Dedifferentiated amniotic fluid mesenchymal stem cell (primary cell): ENCODE data around the gene SLC15A1.

Source experiments
- DNase-seq: peaks from one replicate; pipeline ENCODE4 v3.0.0-alpha.2; 2016; ENCODE audit errors: extremely low spot score

The SLC15A1 gene

DNA sequence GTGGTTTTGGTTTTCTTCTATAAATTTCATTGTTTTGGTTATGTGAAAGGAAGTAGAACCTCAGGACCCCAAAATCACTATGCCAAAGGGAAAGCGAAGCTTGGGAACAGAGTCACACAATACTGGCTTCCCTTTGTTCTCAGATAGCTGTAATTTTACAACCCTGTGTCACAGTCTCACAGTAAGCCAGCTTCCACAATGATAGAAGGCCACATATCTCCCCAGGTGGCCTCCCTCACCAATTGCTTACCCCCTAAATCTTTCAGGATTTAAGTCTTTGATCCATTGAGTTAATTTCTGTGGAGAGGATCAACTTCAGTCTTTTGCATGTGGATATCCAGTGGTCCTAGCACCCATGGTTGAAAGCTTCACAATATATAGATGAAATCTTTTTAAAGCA is 58.7 kb downstream of the SLC15A1 start:
- DNase-seq: no peak

GRCh38 chr13:98691360-98691759 is 61.1 kb downstream of the SLC15A1 start:
- DNase-seq: no peak

DNA sequence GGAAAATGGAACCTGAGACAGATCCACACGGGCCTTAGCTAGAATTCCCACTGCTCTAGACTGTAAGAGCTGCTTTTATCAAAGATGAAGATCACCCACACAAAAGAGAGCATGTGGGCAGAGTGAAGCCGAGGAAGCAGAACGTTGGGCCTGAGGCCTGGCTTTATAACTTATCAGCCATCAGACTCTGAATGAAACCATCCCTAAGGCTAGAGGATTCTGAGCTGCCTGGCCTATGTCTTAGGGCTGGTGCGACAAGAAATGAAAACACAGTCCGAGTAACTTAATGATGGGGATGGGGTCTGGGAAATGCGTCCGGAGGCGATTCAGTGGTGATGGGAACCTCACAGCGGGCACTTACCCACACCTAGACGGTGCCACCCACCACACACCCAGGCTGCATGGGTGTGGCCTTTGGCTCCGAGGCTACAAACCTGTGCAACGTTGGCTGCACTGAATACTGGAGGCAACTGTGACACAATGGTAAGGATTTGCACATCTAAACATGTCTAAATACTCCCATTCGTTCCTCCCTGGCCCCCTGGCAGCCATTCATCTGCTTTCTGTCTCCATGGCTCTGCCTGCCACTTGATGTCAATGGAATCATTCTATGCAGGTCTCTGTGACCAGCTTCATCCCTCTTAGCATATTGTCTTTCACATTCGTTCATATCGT is 62.0 kb downstream of the SLC15A1 start:
- DNase-seq: no peak

GRCh38 chr13:98689347-98689968 is 63.0 kb downstream of the SLC15A1 start:
- DNase-seq: no peak

DNA sequence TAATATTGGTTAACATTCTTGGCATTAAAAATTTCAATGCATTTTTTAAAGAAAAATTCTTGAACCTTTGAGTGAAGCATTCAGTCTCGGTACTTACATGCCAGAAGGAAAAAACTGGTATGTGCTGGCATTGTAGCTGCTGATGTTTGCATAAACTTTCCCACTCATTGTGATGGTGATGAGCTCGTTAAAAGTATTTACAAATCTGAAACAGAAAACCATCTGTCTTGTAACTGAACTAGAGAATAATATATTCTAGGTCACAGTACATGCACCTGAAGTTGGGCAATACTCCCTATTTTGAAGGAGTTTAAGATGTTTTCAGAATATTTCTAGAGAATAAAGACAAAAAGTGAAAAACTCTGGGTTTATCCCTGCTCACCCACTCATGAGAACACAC is 64.1 kb downstream of the SLC15A1 start:
- DNase-seq: no peak

- DNase-seq: no peak
These were observed 65.2 kb downstream of the SLC15A1 start for GRCh38 chr13:98687319-98687718.

GRCh38 chr13:98686270-98686669 is 66.2 kb downstream of the SLC15A1 start:
- no peak for DNase-seq

GRCh38 chr13:98685146-98685545 is 67.3 kb downstream of the SLC15A1 start:
- DNase-seq: no peak

GRCh38 chr13:98681049-98681448 is 71.4 kb downstream of the SLC15A1 start:
- DNase-seq: no peak

GRCh38 chr13:98678741-98679140 is 73.7 kb downstream of the SLC15A1 start:
- no peak for DNase-seq

GRCh38 chr13:98677398-98677797 is 75.1 kb downstream of the SLC15A1 start:
- DNase-seq: no peak

DNA sequence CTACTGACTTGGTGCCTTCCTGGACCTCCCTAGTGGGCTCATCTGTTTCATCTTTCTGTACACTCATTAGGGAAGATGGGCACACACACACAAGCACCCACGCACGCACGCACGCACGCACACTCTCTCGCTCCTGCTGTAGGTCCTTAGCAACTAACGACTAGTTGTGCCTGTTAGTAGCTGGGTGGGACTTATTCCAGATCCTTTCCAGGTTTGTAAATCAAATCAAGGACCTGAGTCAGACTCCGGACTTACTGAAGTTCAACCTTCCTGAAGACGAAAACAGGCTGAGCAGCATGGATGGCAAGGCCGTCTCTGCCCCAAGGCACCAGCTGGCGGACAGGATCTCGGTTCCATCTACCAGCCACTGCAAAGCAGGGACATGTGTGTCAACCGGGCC is 76.2 kb downstream of the SLC15A1 start:
- DNase-seq: no peak

DNA sequence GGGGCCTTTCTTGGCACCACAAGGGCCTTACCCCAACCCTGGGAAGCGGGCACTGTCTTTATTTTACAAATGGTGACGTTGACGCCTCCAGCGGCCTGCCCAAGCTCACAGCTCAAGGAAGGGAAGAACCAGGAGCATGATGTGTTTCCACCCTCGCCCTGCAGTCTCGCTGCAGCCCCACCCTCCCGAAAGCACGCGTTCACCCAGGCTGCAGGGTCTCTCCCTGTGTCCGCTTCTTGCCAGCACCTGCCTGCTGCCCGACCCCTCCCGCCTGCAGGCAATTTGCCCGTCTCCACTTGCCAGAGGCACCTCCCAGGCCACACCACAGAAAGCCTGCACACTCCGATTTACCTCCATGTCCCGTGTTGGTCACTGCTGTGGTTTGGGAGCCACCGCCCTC is 76.6 kb downstream of the SLC15A1 start:
- DNase-seq: no peak

GRCh38 chr13:98675066-98675465 is 77.4 kb downstream of the SLC15A1 start:
- DNase-seq: no peak

GRCh38 chr13:98672947-98673613 is 79.4 kb downstream of the SLC15A1 start:
- peak; percentile 85 for DNase-seq

DNA sequence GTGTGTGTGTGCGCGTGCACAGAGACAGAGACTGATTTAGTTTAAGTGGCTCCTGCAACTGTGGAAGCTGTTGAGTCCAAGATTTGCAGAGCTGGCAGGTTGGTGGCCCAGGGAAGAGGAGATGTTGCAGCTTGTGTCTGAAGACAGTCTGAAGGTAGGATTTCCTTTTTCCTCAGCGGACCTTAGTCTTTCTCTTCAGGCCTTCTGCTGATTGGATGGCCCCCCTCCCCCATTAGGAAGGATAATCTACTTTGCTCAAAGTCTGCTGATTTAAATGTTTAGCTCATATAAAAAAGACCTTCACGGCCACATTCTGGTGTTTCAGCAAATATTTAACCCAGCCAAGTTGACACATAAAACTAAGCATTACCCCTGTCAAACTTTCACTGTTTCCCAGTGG is 84.3 kb downstream of the SLC15A1 start:
- no peak for DNase-seq

DNA sequence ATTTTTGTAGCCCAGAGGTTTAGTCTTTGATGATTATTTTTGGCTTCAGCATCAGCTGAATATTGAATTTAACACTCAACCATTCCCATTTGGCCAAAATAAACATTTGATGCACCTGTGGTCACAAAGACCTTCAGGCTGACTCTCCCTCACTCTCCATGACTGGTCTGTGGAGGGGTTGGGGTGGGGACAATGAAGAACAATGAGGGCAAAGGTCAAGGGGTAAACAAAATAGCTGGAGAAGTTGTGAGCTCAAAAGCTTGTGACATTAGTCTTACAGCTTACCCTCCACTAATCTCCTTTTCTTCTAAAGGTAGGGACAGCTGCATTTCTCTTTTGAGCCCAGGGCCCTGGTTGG is 86.9 kb downstream of the SLC15A1 start:
- DNase-seq: no peak

GRCh38 chr13:98664924-98665637 is 87.4 kb downstream of the SLC15A1 start:
- DNase-seq: no peak

- no peak for DNase-seq
These were observed 88.0 kb downstream of the SLC15A1 start for GRCh38 chr13:98664510-98664909.

DNA sequence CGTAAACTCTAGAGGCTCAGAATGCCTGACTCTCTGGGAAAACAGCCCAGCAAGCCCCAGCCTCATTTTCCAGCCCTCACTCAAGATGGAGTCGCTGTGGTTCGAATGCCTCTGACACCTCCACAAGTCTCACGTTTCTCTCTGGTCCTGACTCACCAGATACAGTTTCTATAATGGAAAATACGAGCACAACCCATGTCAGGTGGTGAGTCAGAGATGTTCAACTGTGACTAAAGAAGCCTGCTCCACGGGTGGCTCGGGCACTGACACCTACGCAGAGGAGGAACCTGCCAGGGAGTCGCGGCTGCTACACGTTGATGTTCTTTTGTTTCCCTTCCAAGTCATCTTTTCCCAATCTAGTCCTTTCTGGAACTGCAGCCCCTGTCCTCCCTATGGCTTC is 88.4 kb downstream of the SLC15A1 start:
- peak; percentile 43 for DNase-seq

- no peak for DNase-seq
These were observed 94.3 kb downstream of the SLC15A1 start for GRCh38 chr13:98658131-98658530.

GRCh38 chr13:98657506-98658085 is 94.9 kb downstream of the SLC15A1 start:
- DNase-seq: no peak
